CD14-positive monocyte (primary cell): Measurements from ENCODE around the gene RNF126. TPM values are rescaled to one million over a fixed set of nuclear protein-coding genes. Genes with fewer than 3 reads are reported as not detected.

Experiments
- DNase-seq, 3 donors: peaks; one replicate each; pipeline ENCODE4 v3.0.0-alpha.2; 2011 to 2022
- H2AFZ ChIP-seq: 2 replicates; pipeline ENCODE4 v1.6.0; 2012; ENCODE audit warnings: mild to moderate bottlenecking, low read depth, low read length, inconsistent platforms; ENCODE audit not compliant: insufficient read depth, poor library complexity, severe bottlenecking
- H3K27ac ChIP-seq, 2 donors: 1 replicate in 1 of 2; 2 replicates in 1 of 2; pipeline ENCODE4 v1.5.1; 2012 to 2013; ENCODE audit warnings: low read length in 2 of 2, control low read depth in 1 of 2, inconsistent platforms in 1 of 2, low read depth in 1 of 2, mild to moderate bottlenecking in 1 of 2
- H3K27me3 ChIP-seq, 2 donors: one replicate each; pipeline versions ENCODE4 v1.6.0 to v1.6.1; 2011 to 2013; ENCODE audit warnings: low read length in 2 of 2; ENCODE audit not compliant: control insufficient read depth in 2 of 2, insufficient read depth in 2 of 2
- H3K36me3 ChIP-seq, 2 donors: replicated peaks in 1 of 2; 1 replicate in 1 of 2; 2 replicates in 1 of 2; pipeline versions ENCODE4 v1.5.1 to v1.6.1; 2012 to 2013; ENCODE audit warnings: low read length in 2 of 2, control low read depth in 1 of 2, inconsistent platforms in 1 of 2, mild to moderate bottlenecking in 1 of 2; ENCODE audit not compliant: insufficient read depth in 2 of 2, control insufficient read depth in 1 of 2
- H3K4me1 ChIP-seq, 2 donors: 1 replicate in 1 of 2; 2 replicates in 1 of 2; pipeline versions ENCODE4 v1.5.1 to v1.6.1; 2012 to 2013; ENCODE audit warnings: low read length in 2 of 2, control low read depth in 1 of 2, inconsistent platforms in 1 of 2, mild to moderate bottlenecking in 1 of 2, moderate library complexity in 1 of 2; ENCODE audit not compliant: insufficient read depth in 2 of 2, control insufficient read depth in 1 of 2
- H3K4me2 ChIP-seq: replicated peaks from 2 replicates; pipeline ENCODE3; 2012; ENCODE audit warnings: low read length, moderate library complexity, mild to moderate bottlenecking; ENCODE audit not compliant: poor library complexity, severe bottlenecking; ENCODE audit errors: extremely low read depth
- H3K4me3 ChIP-seq, 3 experiments: fragments of 200-600 bp in 1 of 3; sonication (generic) in 1 of 3; replicated peaks in 1 of 3; 1 replicate in 2 of 3; 2 replicates in 1 of 3; pipeline ENCODE4 v1.5.1; 2011 to 2013; ENCODE audit warnings: low read length in 3 of 3, mild to moderate bottlenecking in 3 of 3, control low read depth in 2 of 3, low read depth in 2 of 3, inconsistent platforms in 1 of 3, moderate library complexity in 1 of 3
- H3K79me2 ChIP-seq: 2 replicates; pipeline ENCODE4 v1.6.0; 2012; ENCODE audit warnings: mild to moderate bottlenecking, control low read depth, inconsistent platforms, low read length, moderate library complexity; ENCODE audit not compliant: insufficient read depth
- H3K9ac ChIP-seq: 2 replicates; pipeline ENCODE4 v1.6.0; 2017; ENCODE audit warnings: low read length, mild to moderate bottlenecking; ENCODE audit not compliant: insufficient read depth, poor library complexity, severe bottlenecking
- H3K9me3 ChIP-seq, 2 donors: replicated peaks in 1 of 2; 1 replicate in 1 of 2; 2 replicates in 1 of 2; pipeline versions ENCODE4 v1.5.1 to v1.6.1; 2012 to 2013; ENCODE audit warnings: low read length in 2 of 2, control low read depth in 1 of 2; ENCODE audit not compliant: control insufficient read depth in 1 of 2, insufficient read depth in 1 of 2
- H4K20me1 ChIP-seq: 2 replicates; pipeline ENCODE4 v1.6.0; 2012; ENCODE audit warnings: mild to moderate bottlenecking, low read length, control low read depth, moderate library complexity; ENCODE audit not compliant: insufficient read depth
- H3K27ac Mint-ChIP-seq, 7 donors: one replicate each; pipeline ENCODE4 v1.8.0; 2020; ENCODE audit warnings: mild to moderate bottlenecking in 7 of 7, mixed read lengths in 7 of 7, moderate library complexity in 6 of 7, inconsistent platforms in 2 of 7
- H3K27me3 Mint-ChIP-seq, 3 donors: one replicate each; pipeline ENCODE4 v1.8.0; 2021 to 2022; ENCODE audit warnings: low read depth in 3 of 3, mild to moderate bottlenecking in 3 of 3, mixed read lengths in 3 of 3, moderate library complexity in 3 of 3, inconsistent platforms in 1 of 3
- H3K36me3 Mint-ChIP-seq, 2 donors: one replicate each; pipeline ENCODE4 v1.8.0; 2020; ENCODE audit warnings: mixed read lengths in 2 of 2, inconsistent platforms in 1 of 2, mild to moderate bottlenecking in 1 of 2
- H3K4me1 Mint-ChIP-seq: one replicate; pipeline ENCODE4 v1.8.0; 2020; ENCODE audit warnings: mild to moderate bottlenecking, mixed read lengths
- H3K4me3 Mint-ChIP-seq, 2 donors: one replicate each; pipeline ENCODE4 v1.8.0; 2020; ENCODE audit warnings: mild to moderate bottlenecking in 2 of 2, mixed read lengths in 2 of 2, moderate library complexity in 1 of 2
- H3K9me3 Mint-ChIP-seq, 7 donors: one replicate each; pipeline ENCODE4 v1.8.0; 2020 to 2022; ENCODE audit warnings: mixed read lengths in 7 of 7, mild to moderate bottlenecking in 6 of 7, moderate library complexity in 6 of 7, inconsistent platforms in 2 of 7
- WGBS: methylation state at CpG from one replicate; pipeline ENCODE4 v1.1.5; 2013; ENCODE audit warnings: missing lambda C conversion rate; ENCODE audit not compliant: insufficient coverage; 5-methylcytosine and 5-hydroxymethylcytosine counted together
- intact Hi-C, 2 donors: fragments of 100-400 bp; cut with micrococcal nuclease; formaldehyde crosslinking; loops; one replicate each; pipeline versions ENCODE4 v1.15.0 to v1.15.1; 2023
- polyA plus RNA-seq, 3 donors: library from polyadenylated mRNA; depleted of rRNA in 1 of 3; unstranded in 2 of 3; stranded (reverse) in 1 of 3; fragments of 300-500 nt in 2 of 3; fragments of >200 nt in 1 of 3; fragmentation: Illumina TruSeq in 2 of 3; gene quantifications; 1 replicate in 2 of 3; 2 replicates in 1 of 3; pipeline ENCODE4 v1.2.3, GENCODE V29; 2012 to 2021
- TF ChIP-seq, protein P1 (sequence below): fragments of 200-600 bp; IDR thresholded peaks from one replicate; pipeline ENCODE4 v1.8.0; 2022; ENCODE audit warnings: antibody characterized with exemption, mild to moderate bottlenecking

Gene RNF126
- polyA plus RNA-seq, 3 donors, result 29.1 to 51.6 (median 31.6) TPM

- Histone ChIP-seq H3K27me3 (no peaks in the 10 kb centered on the region), H2AFZ (no peak overlapping the region), H3K36me3 (peaks cover 73 to 81% of the 10 kb centered on the region in 2 donors), H3K4me1 (no peaks in the 10 kb centered on the region), H3K27ac (no peak overlapping the region), H3K9ac (no peak overlapping the region), H3K4me3 (no peak overlapping the region), H3K4me2 (no peak overlapping the region), H3K79me2 (peaks cover 27% of the 10 kb centered on the region), H3K9me3 (no peaks in the 10 kb centered on the region), H4K20me1 (peaks cover 87% of the 10 kb centered on the region)
- no peak for DNase-seq
- no peak overlapping the region for H3K4me3 Mint-ChIP-seq
- intact Hi-C loops, result no loop called here
- H3K4me1 Mint-ChIP-seq, result no peaks in the 10 kb centered on the region
- H3K27me3 Mint-ChIP-seq, result no peaks in the 10 kb centered on the region
- TF ChIP-seq, protein P1, sequence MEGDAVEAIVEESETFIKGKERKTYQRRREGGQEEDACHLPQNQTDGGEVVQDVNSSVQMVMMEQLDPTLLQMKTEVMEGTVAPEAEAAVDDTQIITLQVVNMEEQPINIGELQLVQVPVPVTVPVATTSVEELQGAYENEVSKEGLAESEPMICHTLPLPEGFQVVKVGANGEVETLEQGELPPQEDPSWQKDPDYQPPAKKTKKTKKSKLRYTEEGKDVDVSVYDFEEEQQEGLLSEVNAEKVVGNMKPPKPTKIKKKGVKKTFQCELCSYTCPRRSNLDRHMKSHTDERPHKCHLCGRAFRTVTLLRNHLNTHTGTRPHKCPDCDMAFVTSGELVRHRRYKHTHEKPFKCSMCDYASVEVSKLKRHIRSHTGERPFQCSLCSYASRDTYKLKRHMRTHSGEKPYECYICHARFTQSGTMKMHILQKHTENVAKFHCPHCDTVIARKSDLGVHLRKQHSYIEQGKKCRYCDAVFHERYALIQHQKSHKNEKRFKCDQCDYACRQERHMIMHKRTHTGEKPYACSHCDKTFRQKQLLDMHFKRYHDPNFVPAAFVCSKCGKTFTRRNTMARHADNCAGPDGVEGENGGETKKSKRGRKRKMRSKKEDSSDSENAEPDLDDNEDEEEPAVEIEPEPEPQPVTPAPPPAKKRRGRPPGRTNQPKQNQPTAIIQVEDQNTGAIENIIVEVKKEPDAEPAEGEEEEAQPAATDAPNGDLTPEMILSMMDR, result no peak
- H3K9me3 Mint-ChIP-seq, result no peaks in the 10 kb centered on the region
- peaks cover 25 to 68% of the 10 kb centered on the region in 2 donors for H3K36me3 Mint-ChIP-seq
- WGBS, result 97% methylated on average over 20 of the region's 29 CpGs
- no peak overlapping the region for H3K27ac Mint-ChIP-seq
Measured at GRCh38 chr19:648305-648704, 14.7 kb downstream of the RNF126 start.

GRCh38 chr19:647566-648284 is 15.3 kb downstream of the RNF126 start:
- Histone ChIP-seq H3K27ac (no peak overlapping the region), H3K4me2 (no peak overlapping the region), H4K20me1 (peaks cover 81% of the 10 kb centered on the region), H3K4me3 (no peak overlapping the region), H3K36me3 (peaks cover 68 to 75% of the 10 kb centered on the region in 2 donors), H3K9ac (no peak overlapping the region), H3K79me2 (peaks cover 21% of the 10 kb centered on the region), H3K27me3 (no peaks in the 10 kb centered on the region), H3K4me1 (no peaks in the 10 kb centered on the region), H3K9me3 (no peaks in the 10 kb centered on the region), H2AFZ (no peak overlapping the region)
- no peak for DNase-seq
- Mint-ChIP-seq H3K27me3 (no peaks in the 10 kb centered on the region), H3K9me3 (no peaks in the 10 kb centered on the region), H3K4me1 (no peaks in the 10 kb centered on the region), H3K4me3 (no peak overlapping the region), H3K36me3 (peaks cover 23 to 64% of the 10 kb centered on the region in 2 donors), H3K27ac (no peak overlapping the region)
- WGBS, result 97% methylated on average over 37 of the region's 52 CpGs
- TF ChIP-seq, protein P1, result no peak
- intact Hi-C loops, result no loop called here
